KOPT-K1 (cell line): ENCODE data around the gene MFSD11.
"Not testable (repeated sequence)": the region's sequence is repeated elsewhere in the genome, so short reads cannot be mapped to it uniquely, and the experiment has no call there.

Experiments used
- H3K27ac ChIP-seq: fragments of 200-600 bp; sonication (generic); 2 replicates; pipeline ENCODE4 v1.5.1; 2016; ENCODE audit warnings: antibody characterized with exemption, mild to moderate bottlenecking, low read depth, low read length; ENCODE audit not compliant: poor library complexity, severe bottlenecking
- H3K36me3 ChIP-seq: fragments of 200-600 bp; sonication (generic); 2 replicates; pipeline ENCODE4 v1.5.1; 2017; ENCODE audit warnings: antibody characterized with exemption, mild to moderate bottlenecking, low read length, moderate library complexity; ENCODE audit not compliant: insufficient read depth
- H3K9me3 ChIP-seq: fragments of 200-600 bp; sonication (generic); 2 replicates; pipeline ENCODE4 v1.5.1; 2017; ENCODE audit warnings: antibody characterized with exemption, low read length, mild to moderate bottlenecking; ENCODE audit not compliant: insufficient read depth, poor library complexity, severe bottlenecking

Gene MFSD11

DNA sequence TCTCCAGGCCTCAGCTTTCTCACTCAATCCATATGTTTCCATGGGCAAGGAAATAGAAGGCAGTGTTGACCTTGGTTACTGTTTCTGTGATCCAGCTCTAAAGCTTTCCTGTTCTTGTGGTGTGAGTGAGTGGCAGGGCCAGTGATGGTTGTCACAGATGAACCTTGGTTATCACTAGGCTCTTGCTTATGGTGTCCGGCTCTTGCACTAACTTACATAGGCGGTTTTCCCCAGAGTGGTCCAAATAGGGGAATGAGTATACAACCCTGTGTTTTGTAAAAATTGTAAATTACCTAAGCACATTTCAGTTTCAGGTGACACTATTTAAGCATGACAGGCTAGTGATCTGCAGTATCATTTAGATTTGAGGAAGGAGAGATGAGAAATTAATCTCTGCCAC, 6.8 kb downstream of the MFSD11 start:
- Histone ChIP-seq H3K27ac (no peak overlapping the region), H3K36me3 (peaks cover 82% of the 10 kb centered on the region), H3K9me3 (no peaks in the 10 kb centered on the region)

DNA sequence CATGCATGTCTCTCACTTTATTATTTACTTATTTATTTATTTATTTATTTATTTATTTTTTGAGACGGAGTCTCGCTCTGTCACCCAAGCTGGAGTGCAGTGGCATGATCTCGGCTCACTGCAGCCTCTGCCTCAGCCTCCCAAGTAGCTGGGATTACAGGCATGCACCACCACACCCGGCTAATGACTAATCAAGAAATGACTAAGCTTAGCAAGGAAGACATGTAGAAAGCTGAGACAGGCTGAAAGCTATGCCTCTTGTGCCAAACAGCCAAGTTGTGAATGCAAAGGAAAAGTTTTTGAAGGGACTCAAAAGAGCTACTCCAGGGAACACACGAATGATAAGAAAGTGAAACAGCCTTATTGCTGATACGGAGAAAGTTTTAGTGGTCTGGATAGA, 7.9 kb downstream of the MFSD11 start:
- H3K36me3 ChIP-seq, result peaks cover 84% of the 10 kb centered on the region
- not testable (repeated sequence) for H3K9me3 ChIP-seq, H3K27ac ChIP-seq

DNA sequence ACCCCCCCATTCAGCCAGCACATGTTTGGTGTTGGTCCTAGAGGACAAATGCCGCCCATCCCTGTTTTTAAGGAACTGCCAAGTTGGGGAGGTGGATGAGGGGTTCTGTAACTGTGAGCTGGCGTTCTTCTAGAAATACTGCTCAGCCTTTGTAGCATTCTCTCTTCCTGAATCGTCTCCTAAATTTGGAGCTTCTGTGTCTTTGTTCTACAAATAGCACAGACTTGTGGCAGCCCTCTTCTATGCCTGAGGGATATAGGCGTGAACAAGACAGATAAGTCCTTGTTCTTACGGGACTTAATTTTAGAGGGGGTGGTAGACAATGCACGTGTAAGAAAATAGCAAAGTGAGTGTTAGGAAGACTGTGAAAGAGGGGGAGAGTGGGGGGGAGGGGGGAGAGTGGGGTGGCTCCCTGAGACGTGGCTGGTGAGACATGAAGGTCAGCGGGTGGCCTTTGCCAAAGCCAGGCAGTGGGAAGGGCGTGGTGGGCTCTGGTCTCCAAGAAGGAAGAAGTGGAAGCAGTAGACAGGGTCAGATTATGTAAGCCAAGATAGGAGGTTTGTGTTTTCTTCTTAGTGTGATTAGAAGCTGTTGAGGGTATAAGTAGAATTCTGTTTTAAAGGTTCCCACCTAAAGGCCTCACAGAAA, 9.9 kb downstream of the MFSD11 start:
- peaks cover 63% of the 10 kb centered on the region for H3K36me3 ChIP-seq
- H3K27ac ChIP-seq, result no peak overlapping the region
- no peaks in the 10 kb centered on the region for H3K9me3 ChIP-seq

DNA sequence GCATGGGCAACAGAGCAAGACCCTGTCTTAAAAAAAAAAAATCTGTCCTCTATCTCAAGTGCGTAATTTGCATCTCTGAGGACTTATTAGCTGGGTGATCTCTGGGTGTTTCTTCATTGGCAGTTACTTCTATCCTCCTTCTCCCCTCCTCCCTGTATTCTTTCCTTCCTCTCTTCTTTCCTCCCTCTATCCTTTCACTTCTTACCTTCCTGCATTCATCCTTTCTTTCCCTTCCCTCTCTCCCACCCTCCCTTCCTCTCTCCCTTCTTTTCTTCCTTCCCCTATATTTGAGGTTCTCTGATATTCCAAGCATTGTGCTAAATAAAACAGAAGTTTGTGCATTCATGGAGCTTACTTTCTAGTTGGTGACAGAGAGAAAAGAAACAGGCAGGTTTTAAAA, 10.7 kb downstream of the MFSD11 start:
- no peak overlapping the region for H3K27ac ChIP-seq
- no peaks in the 10 kb centered on the region for H3K9me3 ChIP-seq
- peaks cover 57% of the 10 kb centered on the region for H3K36me3 ChIP-seq

DNA sequence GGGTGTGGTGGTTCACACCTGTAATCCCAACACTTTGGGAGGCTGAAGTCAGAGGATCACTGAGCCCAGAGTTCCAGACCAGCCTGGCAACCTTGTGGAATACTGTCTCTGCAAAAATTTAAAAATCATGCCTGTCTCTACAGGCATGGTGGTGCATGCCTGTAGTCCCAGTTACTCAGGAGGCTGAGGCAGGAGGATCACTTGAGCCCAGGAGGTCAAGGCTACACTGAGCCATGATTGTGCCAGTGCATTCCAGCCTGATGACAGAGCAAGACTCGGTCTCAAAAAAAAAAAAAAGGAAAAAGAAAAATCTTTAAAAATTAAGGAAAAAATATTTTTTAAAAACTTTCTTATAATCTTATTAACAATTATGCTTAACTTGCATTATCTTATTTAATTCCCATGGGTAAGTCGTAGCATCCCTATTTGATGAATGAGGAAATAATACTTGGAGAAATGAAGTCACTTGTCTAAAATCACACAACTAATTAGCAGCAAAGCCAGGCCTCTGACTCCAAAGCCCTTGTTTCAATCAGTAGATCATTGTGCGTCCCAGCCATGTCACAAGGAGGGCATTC, 13.6 kb downstream of the MFSD11 start:
- H3K27ac ChIP-seq, result peak overlapping the region; percentile 65
- H3K9me3 ChIP-seq, result no peaks in the 10 kb centered on the region
- peaks cover 44% of the 10 kb centered on the region for H3K36me3 ChIP-seq

DNA sequence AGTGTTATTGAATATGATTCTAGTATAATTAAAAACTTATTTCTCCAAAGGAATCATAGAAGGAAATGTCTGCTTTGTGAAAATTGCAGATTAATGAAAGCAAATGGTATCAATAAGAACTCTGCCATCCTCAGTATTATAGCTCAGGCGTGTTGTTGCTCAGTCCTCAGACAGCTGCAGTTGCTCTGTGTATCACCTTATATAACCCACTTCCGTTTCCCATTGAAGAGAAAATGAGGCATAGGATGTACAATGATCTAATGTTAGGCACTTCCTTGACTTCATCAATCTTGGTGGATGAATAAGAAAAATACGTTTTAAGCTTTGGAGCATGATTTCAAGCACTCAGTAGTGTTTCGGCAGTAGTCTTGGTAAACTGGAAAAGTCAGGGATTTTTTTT, 14.1 kb downstream of the MFSD11 start:
- Histone ChIP-seq H3K27ac (peak overlapping the region; percentile 65), H3K36me3 (peaks cover 43% of the 10 kb centered on the region), H3K9me3 (no peaks in the 10 kb centered on the region)

DNA sequence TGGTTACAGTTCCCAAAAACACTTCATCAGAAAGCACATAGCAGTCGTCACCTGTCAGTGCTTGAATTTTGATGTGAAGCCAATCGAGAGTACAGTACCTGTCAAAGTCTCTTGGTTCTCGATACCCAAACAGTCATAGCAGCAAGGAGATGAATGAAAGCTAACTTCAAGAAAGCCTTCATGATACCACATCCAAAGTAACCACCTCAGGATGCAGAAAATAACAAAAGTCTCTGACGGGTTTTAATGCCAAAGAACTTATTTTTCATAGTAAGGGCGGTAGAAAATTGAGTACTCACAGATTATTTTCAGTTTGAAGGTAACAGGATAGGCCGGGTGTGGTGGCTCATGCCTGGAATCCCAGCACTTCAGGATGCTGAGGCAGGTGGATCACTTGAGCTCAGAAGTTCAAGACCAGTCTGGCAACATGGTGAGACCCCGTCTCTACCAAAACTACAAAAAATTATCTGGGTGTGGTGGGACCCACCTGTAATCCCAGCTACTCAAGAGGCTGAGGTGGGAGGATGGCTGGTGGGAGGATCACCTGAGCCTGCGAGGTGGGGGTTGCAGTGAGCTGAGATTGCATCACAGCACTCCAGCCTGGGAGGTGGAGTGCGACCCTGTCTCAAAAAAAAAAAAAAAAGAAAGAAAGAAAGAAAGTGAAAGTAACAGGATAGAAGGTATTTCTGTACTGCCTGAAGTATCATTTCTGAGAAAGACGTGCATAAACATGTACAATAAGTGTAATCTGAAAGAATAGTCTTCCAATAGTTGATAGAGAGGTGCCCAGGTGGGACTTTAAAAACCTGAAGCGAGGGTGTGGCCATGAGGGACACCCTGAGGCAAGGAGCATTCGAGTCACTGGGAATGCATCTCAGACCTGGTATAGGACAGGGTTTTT, 15.4 kb downstream of the MFSD11 start:
- peak overlapping the region; percentile 65 for H3K27ac ChIP-seq
- no peaks in the 10 kb centered on the region for H3K9me3 ChIP-seq
- peaks cover 34% of the 10 kb centered on the region for H3K36me3 ChIP-seq

DNA sequence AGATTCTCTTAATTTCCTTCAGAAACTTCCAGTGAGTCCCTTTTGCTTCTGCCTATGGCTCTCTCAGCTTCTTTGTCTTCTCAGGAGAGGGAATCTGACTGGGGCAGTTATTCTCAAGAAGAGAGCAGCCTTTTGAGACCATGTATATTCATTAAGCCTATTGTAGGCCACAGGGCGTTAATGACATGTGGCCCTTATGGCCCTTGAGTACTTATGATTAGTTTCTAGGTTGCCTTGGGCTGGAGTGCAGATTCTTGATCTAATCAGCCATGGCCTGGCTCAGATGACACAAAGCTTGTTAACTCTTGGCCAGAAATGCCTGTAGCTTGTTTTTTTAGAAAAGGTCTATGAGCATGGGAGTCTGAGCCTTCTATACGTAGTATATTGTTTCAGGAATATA, 17.4 kb downstream of the MFSD11 start:
- peaks cover 32% of the 10 kb centered on the region for H3K36me3 ChIP-seq

DNA sequence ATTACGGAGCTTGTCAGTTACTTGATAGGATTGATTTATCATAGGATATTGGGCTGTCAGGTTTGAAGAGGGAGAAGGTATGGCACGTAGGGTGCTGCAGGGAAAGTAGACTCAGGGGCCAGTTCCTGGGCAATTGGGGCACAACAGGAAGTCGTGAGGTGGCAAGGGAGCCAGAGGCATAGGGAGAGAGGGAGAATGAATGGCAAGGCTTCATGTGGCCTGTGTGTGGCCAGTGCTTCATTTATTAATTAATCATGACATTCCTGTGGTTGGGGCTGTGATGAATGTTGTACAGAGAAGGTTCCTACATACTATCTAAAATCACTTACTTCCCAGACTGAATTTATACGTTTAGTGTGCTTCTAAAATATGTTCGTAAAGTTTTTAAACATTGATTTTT, 19.3 kb downstream of the MFSD11 start:
- no peaks in the 10 kb centered on the region for H3K9me3 ChIP-seq
- H3K36me3 ChIP-seq, result peaks cover 40% of the 10 kb centered on the region
- H3K27ac ChIP-seq, result no peak overlapping the region

More for the DNA sequence above, 17.4 kb downstream of the MFSD11 start:
- no peaks in the 10 kb centered on the region for H3K9me3 ChIP-seq
- no peak overlapping the region for H3K27ac ChIP-seq

DNA sequence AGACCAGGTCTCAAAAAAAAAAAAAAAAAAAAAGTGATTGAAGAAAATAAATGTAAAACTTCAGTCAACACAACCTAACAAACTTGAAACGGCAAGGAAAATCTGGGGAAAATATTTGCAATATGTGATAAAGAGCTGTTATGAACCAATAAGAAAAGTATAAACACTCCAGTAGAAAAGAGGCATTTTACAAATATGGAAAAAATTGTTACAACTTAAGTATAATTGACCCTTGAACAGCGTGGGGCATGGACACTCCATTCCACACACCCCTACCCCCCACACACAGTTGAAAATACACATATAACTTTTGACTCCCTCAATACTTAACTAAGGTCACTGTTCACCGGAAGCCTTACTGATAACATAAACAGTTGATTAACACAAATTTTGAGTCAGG, 20.7 kb downstream of the MFSD11 start:
- no peak overlapping the region for H3K27ac ChIP-seq
- no peaks in the 10 kb centered on the region for H3K9me3 ChIP-seq
- peaks cover 40% of the 10 kb centered on the region for H3K36me3 ChIP-seq

DNA sequence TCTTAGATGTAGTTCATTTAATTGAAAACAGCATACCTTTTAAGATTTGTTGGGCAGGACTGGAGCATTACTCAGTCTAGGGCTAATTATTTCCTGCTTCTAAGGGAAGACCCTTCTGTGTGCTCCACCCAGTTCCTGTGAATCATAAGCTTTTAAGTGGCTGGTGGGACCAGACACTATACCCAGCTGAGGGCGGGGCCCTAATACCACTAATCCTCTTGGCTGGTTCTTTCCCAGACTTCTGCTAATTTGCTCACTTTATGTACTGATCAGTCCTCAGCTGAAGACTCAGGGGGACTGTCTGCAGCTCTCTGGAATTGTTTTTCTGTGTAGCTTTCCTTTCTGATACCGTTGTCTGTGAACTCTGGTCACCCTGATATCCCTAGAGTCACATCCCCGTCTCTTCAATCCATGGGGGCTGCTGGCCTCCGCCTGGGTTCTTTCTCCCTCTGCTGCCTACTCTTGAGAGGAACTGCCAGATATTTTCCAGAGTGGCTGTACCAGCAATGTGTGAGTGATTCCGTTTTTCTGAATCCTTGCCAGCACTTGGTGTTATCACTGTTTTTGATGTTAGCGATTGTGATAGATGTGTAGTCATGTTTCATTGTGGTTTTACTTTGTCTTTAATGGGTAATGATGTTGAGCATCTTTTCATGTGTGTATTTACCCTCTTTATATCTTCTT, 35.1 kb downstream of the MFSD11 start:
- peaks cover 71% of the 10 kb centered on the region for H3K36me3 ChIP-seq
- H3K9me3 ChIP-seq, result no peaks in the 10 kb centered on the region
- peak overlapping the region; percentile 35 for H3K27ac ChIP-seq

DNA sequence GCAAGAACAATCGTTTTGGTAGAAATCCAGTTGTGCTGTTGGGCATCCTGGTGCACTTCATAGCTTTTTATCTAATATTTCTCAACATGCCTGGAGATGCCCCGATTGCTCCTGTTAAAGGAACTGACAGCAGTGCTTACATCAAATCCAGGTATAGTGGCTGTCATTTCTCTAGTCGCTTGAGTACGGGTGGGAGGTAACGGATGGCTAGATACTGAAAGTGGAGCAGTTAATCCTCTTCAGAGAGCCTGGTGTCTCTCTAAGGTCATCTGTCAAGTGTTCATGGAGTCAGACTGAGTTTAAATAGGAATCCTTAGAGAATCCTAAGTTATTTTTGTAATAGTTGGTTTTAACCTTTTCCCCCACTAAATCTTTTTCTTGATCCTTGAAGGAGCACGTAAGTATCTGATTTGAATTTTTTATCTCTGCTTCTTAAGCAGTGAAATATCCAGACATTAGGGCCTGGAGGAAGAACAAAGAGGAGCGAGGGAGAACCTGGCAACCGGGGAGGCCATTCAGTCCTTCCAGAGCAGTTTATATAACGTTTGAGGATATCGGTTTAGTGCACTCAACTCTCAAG, 37.2 kb downstream of the MFSD11 start:
- Histone ChIP-seq H3K36me3 (peaks cover 70% of the 10 kb centered on the region), H3K27ac (no peak overlapping the region), H3K9me3 (no peaks in the 10 kb centered on the region)

DNA sequence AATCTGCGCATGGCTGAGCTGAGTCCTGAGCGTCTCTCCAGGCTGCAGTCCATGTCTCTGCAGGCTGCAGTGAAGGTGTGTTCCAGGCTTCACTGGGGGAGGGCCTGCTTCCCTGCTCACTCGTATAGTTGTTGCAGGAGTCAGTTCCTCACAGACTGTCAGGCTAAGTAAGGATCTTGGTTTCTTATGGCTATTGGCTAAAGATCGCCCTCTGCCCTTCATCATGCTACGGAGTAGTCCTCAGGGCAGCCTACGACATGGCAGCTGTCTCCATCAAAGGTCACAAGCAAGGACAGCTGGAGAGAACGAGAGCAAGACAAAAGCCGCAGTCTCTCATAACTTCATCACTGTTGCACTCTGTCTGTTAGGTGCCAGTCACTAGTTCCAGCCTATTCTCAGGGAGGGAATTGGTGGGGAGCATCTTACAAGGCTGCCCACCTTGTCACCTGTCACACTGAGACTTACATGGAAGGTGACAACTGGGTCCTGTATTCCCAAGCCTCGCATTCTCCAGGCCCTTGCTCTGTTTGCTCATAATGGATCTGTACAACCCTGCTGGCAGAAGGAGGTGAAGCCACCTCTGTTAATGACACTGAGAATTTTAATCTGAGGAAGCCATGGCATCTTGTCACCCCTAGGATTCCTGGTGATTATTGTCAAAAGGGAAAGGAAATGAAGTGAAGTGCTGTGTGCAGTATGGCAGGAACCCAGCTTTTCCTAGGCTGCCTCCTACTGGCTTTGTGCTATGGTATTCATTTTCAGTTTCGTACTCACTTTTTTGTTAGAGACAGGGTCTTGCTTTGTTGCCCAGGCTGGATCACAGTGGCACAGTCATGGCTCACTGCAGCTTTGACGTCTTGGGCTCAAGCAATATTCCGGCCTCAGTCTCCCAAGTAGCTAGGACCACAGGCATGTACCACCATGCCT, 43.4 kb downstream of the MFSD11 start:
- no peak overlapping the region for H3K27ac ChIP-seq
- peaks cover 60% of the 10 kb centered on the region for H3K36me3 ChIP-seq
- no peaks in the 10 kb centered on the region for H3K9me3 ChIP-seq

DNA sequence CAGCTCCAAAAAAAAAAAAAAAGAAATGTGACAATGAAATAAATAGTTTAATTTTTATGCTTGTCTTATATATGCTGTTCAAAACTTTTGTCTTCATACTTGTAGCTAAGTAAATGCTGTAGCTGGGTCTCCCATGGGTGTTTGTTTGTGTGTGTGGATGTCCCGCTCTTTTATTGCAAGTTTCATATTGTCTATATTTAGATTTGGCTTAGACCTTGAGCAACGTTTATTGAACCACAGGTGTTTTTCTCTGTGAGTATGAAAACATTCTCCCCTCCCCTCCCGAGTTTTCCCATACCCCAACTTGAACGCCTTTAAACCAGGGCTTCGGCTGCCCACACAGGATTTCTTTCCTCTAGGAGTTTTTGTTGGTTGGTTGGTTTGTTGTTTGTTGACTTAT, 45.2 kb downstream of the MFSD11 start:
- Histone ChIP-seq H3K36me3 (peaks cover 48% of the 10 kb centered on the region), H3K27ac (no peak overlapping the region), H3K9me3 (no peaks in the 10 kb centered on the region)
